Measurements from ENCODE around the gene MAF. TPM values are rescaled to one million over a fixed set of nuclear protein-coding genes. Genes with fewer than 3 reads are reported as not detected.

Gene MAF
- total and polyA plus RNA-seq, 9 of the 15 experiments (the other 6 are each of a cell fraction or from before 2014, with no cell fraction given): 0.01 to 0.18 TPM; not detected in 7

- TF ChIP-seq E2F6 (IDR thresholded peaks at IDR 0.05; ENCODE audit: borderline replicate concordance in 1 of 2, extremely low read depth in 1 of 2, insufficient read depth in 1 of 2, insufficient read length in 1 of 2, low read depth in 1 of 2, low read length in 1 of 2, poor library complexity in 1 of 2, severe bottlenecking in 1 of 2) (no peak), ZNF445 (CRISPR knock-in tag; IDR thresholded peaks at IDR 0.05; ENCODE audit: low read depth) (no peak), DACH1 (IDR thresholded peaks at IDR 0.05; ENCODE audit: partially characterized antibody) (peak; percentile 94), SIRT6 (IDR thresholded peaks at IDR 0.05; ENCODE audit: low read depth, low read length) (no peak), ZNF253 (CRISPR knock-in tag; conservative IDR thresholded peaks at IDR 0.05) (no peak), NCOA2 (IDR thresholded peaks at IDR 0.05; ENCODE audit: partially characterized antibody in 2 of 2) (no peak), SIN3A (IDR thresholded peaks at IDR 0.05; ENCODE audit: borderline replicate concordance in 2 of 2, control insufficient read depth in 1 of 2, low read depth in 2 of 2, low read length in 2 of 2) (peak in 1 of 2 experiments; percentile 47; a peak in 1 of 4 replicates), PHF20 (IDR thresholded peaks at IDR 0.05; ENCODE audit: partially characterized antibody) (no peak), PKNOX1 (IDR thresholded peaks at IDR 0.05) (peak; percentile 94), CREM (IDR thresholded peaks at IDR 0.05; ENCODE audit: low read depth) (peak; percentile 40; the same call in 1 of the 2 replicates), NELFE (IDR thresholded peaks at IDR 0.05; ENCODE audit: insufficient read depth, insufficient read length) (no peak), ZNF282 (CRISPR knock-in tag; IDR thresholded peaks at IDR 0.05) (no peak), ZNF609 (CRISPR knock-in tag; IDR thresholded peaks at IDR 0.05; ENCODE audit: borderline replicate concordance) (no peak), USF2 (CRISPR knock-in tag; IDR thresholded peaks at IDR 0.05) (0 out of 2 replicates have a peak, but pooled peaks have one; percentile 23), PBX2 (CRISPR knock-in tag; IDR thresholded peaks at IDR 0.05; ENCODE audit: low read depth) (no peak), PBX2 (tag; conservative IDR thresholded peaks at IDR 0.05; ENCODE audit: low read depth) (peak; percentile 92), TARDBP (IDR thresholded peaks at IDR 0.05) (no peak)
Observed at GRCh38 chr16:79600638-79601091, at the start of gene MAF (continued).
